OCI-LY3 (cell line): Measurements from ENCODE around the gene CDH23.

Experiments used
- H2AFZ ChIP-seq: fragments of 200-600, 300-600 bp; shearing (Covaris generic); 2 replicates; pipeline ENCODE4 v1.6.0; 2014; ENCODE audit warnings: antibody characterized with exemption, low read depth, low read length
- H3K27ac ChIP-seq: fragments of 200-600, 300-600 bp; sonication (generic); 2 replicates; pipeline ENCODE4 v1.5.1; 2014; ENCODE audit warnings: mild to moderate bottlenecking, low read length, moderate library complexity, mixed read lengths
- H3K27me3 ChIP-seq: fragments of 200-600, 300-600 bp; sonication (generic); 2 replicates; pipeline ENCODE4 v1.6.1; 2014; ENCODE audit warnings: low read depth, low read length, mixed read lengths
- H3K36me3 ChIP-seq: fragments of 200-600, 300-600 bp; sonication (generic); replicated peaks from 2 replicates; pipeline ENCODE3; 2014; ENCODE audit warnings: low read depth, low read length, mixed read lengths
- H3K4me1 ChIP-seq: fragments of 300-600, 200-600 bp; sonication (generic); 2 replicates; pipeline ENCODE4 v1.6.1; 2014; ENCODE audit warnings: low read length, mixed read lengths
- H3K4me2 ChIP-seq: fragments of 200-600, 300-600 bp; sonication (generic); 2 replicates; pipeline ENCODE4 v1.6.1; 2014; ENCODE audit warnings: low read length, mixed read lengths
- H3K4me3 ChIP-seq: fragments of 300-600, 200-600 bp; sonication (generic); 2 replicates; pipeline ENCODE4 v1.5.1; 2014; ENCODE audit warnings: antibody characterized with exemption, mild to moderate bottlenecking, low read length, moderate library complexity
- H3K79me2 ChIP-seq: fragments of 300-600, 200-600 bp; shearing (Covaris generic); 2 replicates; pipeline ENCODE4 v1.6.1; 2014; ENCODE audit warnings: mild to moderate bottlenecking, low read length, mixed read lengths
- H3K9ac ChIP-seq: fragments of 300-600, 200-600 bp; shearing (Covaris generic); 2 replicates; pipeline ENCODE4 v1.6.0; 2014; ENCODE audit warnings: mild to moderate bottlenecking, low read length, moderate library complexity
- H3K9me3 ChIP-seq: fragments of 200-600, 300-600 bp; shearing (Covaris generic); 2 replicates; pipeline ENCODE4 v1.6.1; 2014; ENCODE audit warnings: low read length, mixed read lengths; ENCODE audit not compliant: insufficient read depth
- H4K20me1 ChIP-seq: fragments of 200-600, 300-600 bp; sonication (generic); 2 replicates; pipeline ENCODE4 v1.6.1; 2016; ENCODE audit warnings: low read length, mixed read lengths; ENCODE audit not compliant: insufficient read depth
- EZH2phosphoT487 ChIP-seq: fragments of 200-600 bp; shearing (Covaris generic); IDR thresholded peaks from 2 replicates; pipeline ENCODE4 v1.6.1; 2018; ENCODE audit warnings: antibody characterized with exemption, mixed run types, low read depth
- TF ChIP-seq, protein P1 (sequence below): fragments of 200-600, 300-600 bp; sonication (generic); IDR thresholded peaks from 2 replicates; pipeline ENCODE4 v1.5.1; 2014; ENCODE audit warnings: antibody characterized with exemption, low read length, low read depth

Gene CDH23

DNA sequence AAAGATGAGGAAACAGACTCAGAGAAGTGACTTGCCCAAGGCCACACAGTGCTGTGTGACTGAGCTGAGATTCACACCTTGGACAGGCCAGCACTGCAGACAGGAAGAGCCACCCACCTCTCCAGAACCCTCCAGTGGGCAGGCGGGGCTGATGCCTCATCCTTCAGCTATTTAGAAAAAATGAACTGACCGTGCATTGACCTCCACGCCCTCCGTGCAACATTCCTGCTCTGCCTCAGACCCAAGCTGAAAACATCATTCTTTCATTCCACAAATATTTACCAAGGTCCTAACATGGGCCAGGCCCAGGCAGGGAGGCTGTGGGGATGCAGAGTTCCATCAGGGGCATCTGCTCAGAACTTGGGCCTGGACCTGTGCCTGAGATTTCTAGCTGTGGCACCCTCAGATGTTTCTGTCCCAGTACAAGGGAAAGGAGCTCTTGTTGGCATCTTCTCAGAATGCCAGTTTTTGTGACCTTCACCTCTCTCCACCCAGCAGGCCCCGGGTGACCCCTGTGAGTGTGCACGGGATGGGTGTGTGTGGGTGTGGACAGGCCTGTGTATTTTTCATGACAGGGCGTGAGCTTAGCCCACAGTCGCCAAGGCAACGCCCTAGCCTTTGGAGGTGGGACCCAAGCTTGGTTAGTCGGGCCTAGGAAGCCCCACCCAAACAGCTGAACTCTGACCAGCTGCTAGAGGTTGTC, 370.1 kb downstream of the CDH23 start:
- H3K27ac ChIP-seq, result no peak overlapping the region
- peaks cover 17% of the 10 kb centered on the region for H3K4me1 ChIP-seq
- H4K20me1 ChIP-seq, result no peaks in the 10 kb centered on the region

DNA sequence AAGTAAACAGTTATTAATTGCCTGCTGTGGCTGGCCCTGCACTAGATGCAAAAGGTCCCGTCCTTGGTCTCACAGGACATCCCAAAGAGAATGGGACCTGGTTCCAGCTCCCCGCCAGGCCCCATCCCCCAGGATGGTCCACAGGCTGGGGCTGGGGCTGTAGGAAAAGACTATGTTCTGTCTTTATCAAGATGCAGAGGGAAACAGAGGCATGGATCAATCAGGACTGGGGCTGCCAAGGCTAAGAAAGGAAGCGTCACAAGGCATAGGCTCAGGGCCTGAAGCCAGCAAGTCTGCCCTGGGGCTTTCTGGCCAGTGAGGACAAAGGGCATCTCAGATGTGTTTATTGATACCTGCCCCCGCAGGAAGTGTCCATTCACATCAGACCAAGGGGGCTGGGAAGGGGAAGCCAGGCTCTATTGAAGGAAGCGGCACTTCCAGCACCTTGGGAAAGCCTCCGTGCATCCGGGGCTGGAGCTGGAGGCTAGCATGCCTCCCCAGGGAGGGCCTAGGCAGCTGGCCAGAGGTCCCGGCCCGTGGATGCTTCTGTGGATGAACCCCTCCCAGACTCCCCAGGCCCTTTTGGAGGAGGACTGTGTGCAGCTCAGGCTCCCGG, 370.8 kb downstream of the CDH23 start:
- Histone ChIP-seq H3K9me3 (no peaks in the 10 kb centered on the region), H3K79me2 (no peaks in the 10 kb centered on the region), H2AFZ (no peak overlapping the region), H3K4me1 (peaks cover 17% of the 10 kb centered on the region), H3K4me2 (no peak overlapping the region), H3K27ac (no peak overlapping the region), H3K27me3 (no peaks in the 10 kb centered on the region), H3K9ac (no peak overlapping the region), H4K20me1 (no peaks in the 10 kb centered on the region), H3K4me3 (no peak overlapping the region), H3K36me3 (no peaks in the 10 kb centered on the region)
- no peak for TF ChIP-seq EZH2phosphoT487
- TF ChIP-seq, protein P1, sequence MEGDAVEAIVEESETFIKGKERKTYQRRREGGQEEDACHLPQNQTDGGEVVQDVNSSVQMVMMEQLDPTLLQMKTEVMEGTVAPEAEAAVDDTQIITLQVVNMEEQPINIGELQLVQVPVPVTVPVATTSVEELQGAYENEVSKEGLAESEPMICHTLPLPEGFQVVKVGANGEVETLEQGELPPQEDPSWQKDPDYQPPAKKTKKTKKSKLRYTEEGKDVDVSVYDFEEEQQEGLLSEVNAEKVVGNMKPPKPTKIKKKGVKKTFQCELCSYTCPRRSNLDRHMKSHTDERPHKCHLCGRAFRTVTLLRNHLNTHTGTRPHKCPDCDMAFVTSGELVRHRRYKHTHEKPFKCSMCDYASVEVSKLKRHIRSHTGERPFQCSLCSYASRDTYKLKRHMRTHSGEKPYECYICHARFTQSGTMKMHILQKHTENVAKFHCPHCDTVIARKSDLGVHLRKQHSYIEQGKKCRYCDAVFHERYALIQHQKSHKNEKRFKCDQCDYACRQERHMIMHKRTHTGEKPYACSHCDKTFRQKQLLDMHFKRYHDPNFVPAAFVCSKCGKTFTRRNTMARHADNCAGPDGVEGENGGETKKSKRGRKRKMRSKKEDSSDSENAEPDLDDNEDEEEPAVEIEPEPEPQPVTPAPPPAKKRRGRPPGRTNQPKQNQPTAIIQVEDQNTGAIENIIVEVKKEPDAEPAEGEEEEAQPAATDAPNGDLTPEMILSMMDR, result no peak

More for the DNA sequence above, 370.1 kb downstream of the CDH23 start:
- no peak overlapping the region for H3K4me2 ChIP-seq
- no peaks in the 10 kb centered on the region for H3K27me3 ChIP-seq
- H3K79me2 ChIP-seq, result no peaks in the 10 kb centered on the region
- H3K9me3 ChIP-seq, result no peaks in the 10 kb centered on the region
- H3K9ac ChIP-seq, result no peak overlapping the region
- no peak overlapping the region for H3K4me3 ChIP-seq
- H3K36me3 ChIP-seq, result no peaks in the 10 kb centered on the region
- TF ChIP-seq, protein P1, result no peak
- TF ChIP-seq EZH2phosphoT487, result no peak
- no peak overlapping the region for H2AFZ ChIP-seq

DNA sequence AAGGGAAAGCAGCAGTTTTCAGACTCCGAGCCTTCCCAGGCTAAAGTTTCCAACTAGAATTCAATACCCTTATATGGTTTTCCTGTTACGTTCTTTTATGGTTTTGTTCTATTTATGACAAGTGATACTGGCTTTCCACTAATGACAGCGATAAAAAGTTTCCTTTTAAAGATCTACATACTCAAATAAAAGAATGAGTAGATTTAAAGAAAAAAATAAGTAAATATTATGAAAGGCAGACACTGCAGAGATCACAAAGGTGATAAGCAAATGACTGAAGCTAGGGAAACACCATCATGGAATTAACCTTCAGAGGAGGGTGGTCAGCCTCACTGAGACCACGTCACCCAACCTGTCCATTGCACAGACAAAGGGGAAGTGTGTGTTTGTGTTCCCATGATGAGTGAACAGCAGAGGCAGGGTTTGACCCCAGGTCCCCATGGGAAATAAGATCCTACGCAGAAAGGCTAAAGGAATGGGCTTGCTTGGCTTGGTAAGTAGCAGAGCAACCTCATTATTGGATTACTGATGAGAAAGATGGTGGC, 372.6 kb downstream of the CDH23 start:
- H3K9me3 ChIP-seq, result no peaks in the 10 kb centered on the region
- peaks cover 25% of the 10 kb centered on the region for H3K4me1 ChIP-seq
- H3K79me2 ChIP-seq, result no peaks in the 10 kb centered on the region
- H3K4me3 ChIP-seq, result peak overlapping the region; percentile 47
- no peaks in the 10 kb centered on the region for H4K20me1 ChIP-seq
- peak overlapping the region; percentile 53 for H3K4me2 ChIP-seq
- no peaks in the 10 kb centered on the region for H3K36me3 ChIP-seq
- H3K27ac ChIP-seq, result peak overlapping the region; percentile 74
- TF ChIP-seq, protein P1, result no peak
- no peak for TF ChIP-seq EZH2phosphoT487
- peaks cover 3% of the 10 kb centered on the region; the same call in 1 of the 2 replicates for H3K27me3 ChIP-seq
- peak overlapping the region; percentile 68; the same call in 1 of the 2 replicates for H2AFZ ChIP-seq
- peak overlapping the region; percentile 42 for H3K9ac ChIP-seq

DNA sequence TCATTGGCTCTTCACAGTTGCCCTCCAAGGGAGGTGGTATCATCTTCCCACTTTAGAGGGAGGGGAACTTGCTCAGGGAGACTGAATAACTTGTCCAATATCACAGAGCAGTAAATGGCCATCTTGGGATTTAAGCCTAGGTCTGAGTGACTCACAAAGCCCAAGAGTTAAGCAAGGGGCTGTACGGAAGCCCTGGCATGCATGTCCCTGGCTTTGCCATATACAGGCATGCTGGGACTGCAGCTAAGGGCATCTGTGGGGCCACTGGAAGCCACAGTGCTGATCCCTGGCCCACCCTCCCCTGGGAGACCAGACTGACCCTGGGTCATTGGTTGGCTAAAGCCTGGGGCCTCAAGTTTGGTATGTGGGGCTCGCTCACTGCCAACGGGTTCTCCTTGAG, 373.5 kb downstream of the CDH23 start:
- Histone ChIP-seq H3K4me2 (no peak overlapping the region), H3K9me3 (no peaks in the 10 kb centered on the region), H2AFZ (no peak overlapping the region), H3K79me2 (no peaks in the 10 kb centered on the region), H3K4me3 (no peak overlapping the region), H3K27ac (0 out of 2 replicates have a peak overlapping the region, but pooled peaks have one; percentile 74), H3K4me1 (peaks cover 34% of the 10 kb centered on the region), H4K20me1 (no peaks in the 10 kb centered on the region), H3K36me3 (no peaks in the 10 kb centered on the region), H3K9ac (no peak overlapping the region), H3K27me3 (peaks cover 10% of the 10 kb centered on the region; the same call in 1 of the 2 replicates)
- TF ChIP-seq, protein P1, result no peak
- TF ChIP-seq EZH2phosphoT487, result no peak
